Astrocyte of the cerebellum (primary cell): ENCODE data around the gene STARD7.

ENCODE experiments used
- DNase-seq: peaks from one replicate; pipeline ENCODE4 v3.0.0-alpha.2; 2011; ENCODE audit warnings: low read depth
- H3K4me3 ChIP-seq: 2 replicates; pipeline ENCODE4 v1.5.1; 2011; ENCODE audit warnings: mild to moderate bottlenecking, low read depth, low read length, moderate library complexity
- in situ Hi-C: cut with HindIII; loops from 2 replicates; pipeline ENCODE4 v1.10.0; 2017; ENCODE audit warnings: low sequenced_read_pairs
- TF ChIP-seq, protein P1 (sequence below): IDR thresholded peaks from 2 replicates; pipeline ENCODE4 v1.5.1; 2012; ENCODE audit warnings: low read length, low read depth, moderate library complexity, mild to moderate bottlenecking; ENCODE audit errors: missing control alignments

The STARD7 gene

DNA sequence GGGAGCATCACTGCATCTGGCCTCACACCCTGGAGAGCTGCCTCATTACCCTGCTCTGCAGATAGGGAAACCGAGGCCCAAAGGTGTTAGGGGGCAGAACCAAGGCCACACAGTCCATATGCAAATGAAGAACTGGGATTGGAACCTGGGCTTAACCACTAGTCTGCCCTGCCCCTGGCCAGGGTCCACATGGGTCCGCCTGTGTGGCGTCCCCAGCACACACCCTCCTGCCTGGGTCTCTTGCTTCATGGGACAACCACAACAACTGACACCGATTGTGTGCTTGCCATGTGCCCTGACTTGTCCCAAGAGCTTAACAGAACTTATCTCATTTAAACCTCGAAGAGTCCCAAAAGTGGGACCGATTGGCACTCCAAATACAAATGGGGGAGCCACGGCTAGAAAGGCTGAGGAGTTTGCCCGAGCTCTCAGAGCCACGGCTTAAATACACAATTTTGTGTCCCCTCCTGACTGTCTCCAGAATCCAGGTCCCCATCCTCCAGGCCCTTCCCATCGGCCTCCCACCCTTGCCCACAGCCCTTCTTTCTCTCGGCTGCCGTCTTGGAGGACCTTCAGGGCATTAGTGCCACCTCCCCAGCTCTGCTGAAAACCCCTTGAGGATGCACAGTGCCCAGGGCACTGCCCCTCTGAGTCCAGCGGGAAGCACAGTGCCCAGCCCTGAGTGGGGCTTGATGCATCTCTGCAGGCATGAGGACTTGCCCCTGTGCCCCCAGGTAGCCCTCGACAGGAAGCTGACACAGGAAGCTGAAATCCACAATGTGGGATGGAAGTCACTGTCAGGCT lies 57.6 kb downstream of the STARD7 start:
- no peak overlapping the region for H3K4me3 ChIP-seq
- no peak for DNase-seq
- in situ Hi-C loops: no loop called here
- TF ChIP-seq, protein P1, sequence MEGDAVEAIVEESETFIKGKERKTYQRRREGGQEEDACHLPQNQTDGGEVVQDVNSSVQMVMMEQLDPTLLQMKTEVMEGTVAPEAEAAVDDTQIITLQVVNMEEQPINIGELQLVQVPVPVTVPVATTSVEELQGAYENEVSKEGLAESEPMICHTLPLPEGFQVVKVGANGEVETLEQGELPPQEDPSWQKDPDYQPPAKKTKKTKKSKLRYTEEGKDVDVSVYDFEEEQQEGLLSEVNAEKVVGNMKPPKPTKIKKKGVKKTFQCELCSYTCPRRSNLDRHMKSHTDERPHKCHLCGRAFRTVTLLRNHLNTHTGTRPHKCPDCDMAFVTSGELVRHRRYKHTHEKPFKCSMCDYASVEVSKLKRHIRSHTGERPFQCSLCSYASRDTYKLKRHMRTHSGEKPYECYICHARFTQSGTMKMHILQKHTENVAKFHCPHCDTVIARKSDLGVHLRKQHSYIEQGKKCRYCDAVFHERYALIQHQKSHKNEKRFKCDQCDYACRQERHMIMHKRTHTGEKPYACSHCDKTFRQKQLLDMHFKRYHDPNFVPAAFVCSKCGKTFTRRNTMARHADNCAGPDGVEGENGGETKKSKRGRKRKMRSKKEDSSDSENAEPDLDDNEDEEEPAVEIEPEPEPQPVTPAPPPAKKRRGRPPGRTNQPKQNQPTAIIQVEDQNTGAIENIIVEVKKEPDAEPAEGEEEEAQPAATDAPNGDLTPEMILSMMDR: no peak

DNA sequence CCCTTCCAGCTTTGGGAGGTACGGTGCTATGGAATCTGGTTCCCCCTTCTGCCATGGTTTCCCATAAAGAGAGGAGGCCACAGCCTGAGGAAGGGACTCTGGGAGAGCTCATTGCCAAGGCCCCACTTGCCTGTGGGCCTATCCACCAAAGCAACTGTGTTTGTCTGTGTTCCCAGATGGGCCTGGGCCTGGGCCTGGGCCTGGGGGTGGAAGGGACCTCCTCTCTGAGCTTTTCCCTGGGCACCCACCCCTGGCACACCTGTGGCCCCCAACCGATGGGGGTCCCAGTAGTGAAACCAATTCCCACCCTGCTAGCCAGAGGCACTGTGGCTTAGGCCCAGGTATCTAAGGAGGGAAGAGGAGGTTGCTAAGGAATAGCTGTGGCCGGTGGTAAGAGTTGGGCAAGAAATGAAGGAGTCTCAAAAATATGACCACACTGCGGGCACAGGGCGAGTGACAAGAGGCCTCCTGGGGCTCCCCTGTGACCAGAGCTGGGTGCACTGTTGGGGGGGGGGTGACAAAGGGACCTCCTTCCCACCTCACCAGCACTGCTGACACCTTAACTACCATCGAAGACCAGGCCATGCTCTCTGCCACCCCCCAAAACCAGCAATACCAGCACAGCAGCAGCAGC lies 58.5 kb downstream of the STARD7 start:
- DNase-seq: no peak
- H3K4me3 ChIP-seq: no peak overlapping the region
- TF ChIP-seq, protein P1: no peak
- in situ Hi-C loops: no loop called here

DNA sequence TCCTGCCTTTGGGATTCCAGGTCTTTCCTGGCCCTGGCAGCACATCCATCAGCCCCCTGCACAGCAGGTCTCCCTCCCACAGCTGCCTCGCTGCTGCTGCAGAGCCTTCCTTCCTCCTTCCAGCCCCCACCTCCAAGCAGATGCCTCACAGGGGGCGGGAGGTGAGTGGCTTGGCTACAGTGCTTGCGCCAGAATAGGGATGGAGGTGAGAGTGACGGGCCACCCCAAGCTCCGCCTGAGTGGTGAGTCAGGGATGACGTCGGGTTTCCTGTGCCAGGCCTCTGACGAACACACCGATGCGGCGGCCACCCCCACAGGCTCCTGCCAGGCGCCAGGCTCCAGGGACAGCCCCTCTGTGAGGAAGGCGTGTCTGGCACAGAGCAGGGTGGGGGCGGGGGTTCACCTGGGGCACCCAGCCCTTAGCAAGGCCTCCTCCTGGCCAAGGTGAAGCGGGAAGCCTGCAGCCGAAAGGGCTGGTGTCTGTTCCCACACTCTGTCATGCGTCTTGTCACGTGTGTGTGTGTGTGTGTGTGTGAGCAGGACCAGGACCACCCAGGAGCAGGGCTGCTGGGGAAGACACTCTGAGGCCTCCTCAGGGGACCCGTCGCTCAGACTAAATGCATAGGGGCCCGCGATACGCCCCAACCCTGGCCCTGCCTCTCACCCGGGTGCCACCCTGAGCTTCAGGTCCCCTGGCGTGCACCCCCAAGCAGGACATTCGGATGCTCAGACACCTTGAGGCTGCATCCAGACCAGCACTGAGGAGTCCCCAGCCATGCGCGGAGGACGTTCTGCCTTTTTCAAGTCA lies 60.0 kb downstream of the STARD7 start:
- DNase-seq: peak; percentile 72
- TF ChIP-seq, protein P1: no peak
- in situ Hi-C loops: no loop called here
- no peak overlapping the region for H3K4me3 ChIP-seq

DNA sequence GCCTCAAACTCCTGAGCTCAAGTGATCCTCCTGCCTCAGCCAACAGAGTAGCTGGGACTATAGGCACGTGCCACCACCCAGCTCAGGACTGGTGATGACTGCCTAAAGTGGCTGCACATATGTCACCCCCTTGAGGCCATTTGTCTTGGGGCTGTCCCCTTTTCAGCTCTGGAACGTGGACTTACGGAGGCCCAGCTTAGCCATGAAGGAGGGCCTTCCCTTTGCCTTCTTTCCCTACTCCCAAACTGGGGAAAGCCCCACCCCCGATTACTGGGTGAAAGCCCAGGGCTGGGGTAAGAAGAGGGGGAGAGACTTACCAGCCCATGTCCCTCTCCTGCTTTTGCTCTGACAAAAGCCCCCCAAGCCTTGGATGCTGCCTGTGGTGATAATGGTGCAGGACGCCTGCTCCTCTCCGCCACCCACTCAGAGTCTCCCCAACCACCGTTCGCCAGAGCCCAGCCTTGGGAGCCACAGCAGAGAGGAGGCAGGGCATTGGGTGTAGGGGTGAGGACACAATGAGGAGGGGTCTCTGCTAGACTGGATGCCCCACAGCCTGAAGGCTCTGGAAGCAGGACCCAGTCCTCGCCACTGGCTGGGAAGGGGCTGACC lies 60.9 kb downstream of the STARD7 start:
- TF ChIP-seq, protein P1: no peak
- no peak overlapping the region for H3K4me3 ChIP-seq
- DNase-seq: no peak
- in situ Hi-C loops: no loop called here

DNA sequence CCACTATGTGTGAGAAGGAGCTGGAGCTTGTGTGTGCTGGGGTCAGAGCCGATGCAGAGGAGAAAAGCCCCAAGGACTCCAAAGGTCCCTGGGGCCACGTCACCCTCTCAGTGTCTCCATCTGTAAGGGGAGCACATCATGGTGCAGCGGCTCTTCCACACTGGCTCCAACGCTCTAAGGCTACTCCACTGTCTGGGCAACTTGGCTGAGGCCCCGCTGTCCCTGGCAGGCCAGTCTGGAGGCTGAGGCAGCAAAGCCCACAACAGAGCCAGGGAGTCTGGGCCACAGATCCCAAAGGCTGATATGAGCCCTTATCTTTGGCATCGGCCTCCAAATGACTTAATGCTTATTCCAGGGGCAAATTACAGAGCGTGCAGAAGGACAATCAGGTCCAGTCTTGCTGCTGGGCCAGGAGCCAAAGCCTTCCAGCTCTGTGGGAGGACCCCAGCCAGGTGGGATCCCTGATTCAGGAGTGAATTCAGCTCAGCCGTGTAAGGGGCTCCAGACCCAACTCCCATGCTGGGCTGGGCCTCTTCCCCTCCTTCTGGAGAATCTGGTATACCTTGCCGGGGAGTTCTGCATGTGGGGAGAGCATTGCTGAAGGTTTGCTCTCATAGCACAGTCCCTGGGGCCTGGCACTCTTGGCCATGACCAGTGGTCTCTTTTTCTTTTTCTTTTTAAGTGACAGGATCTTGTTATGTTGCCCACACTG lies 61.6 kb downstream of the STARD7 start:
- no peak for DNase-seq
- H3K4me3 ChIP-seq: no peak overlapping the region
- TF ChIP-seq, protein P1: no peak
- in situ Hi-C loops: no loop called here
